Endometrial microvascular endothelial cells (primary cell): ENCODE measurements around the gene PPP6R3. TPM values are rescaled to one million over a fixed set of nuclear protein-coding genes. Genes with fewer than 3 reads are reported as not detected.

Experiments used
- total RNA-seq: library from RNA; depleted of rRNA; stranded (reverse); fragments of >200 nt; gene quantifications from one replicate; pipeline ENCODE4 v1.2.3, GENCODE V29; 2015; ENCODE audit errors: inconsistent ontology term

Gene PPP6R3
- total RNA-seq, 1 donor from 2014 or later, result 101 TPM

Other genes starting within 250 kb of the PPP6R3 start
- gene KMT5B, start 247.5 kb upstream of the PPP6R3 start, total RNA-seq, result 10.8 TPM
- gene C11orf24, start 188.8 kb upstream of the PPP6R3 start, total RNA-seq, result 38.4 TPM
- 4.8 TPM for gene LRP5, start 148.2 kb upstream of the PPP6R3 start, total RNA-seq
- 4.0 TPM for gene GAL, start 223.8 kb downstream of the PPP6R3 start, total RNA-seq